ENCODE data around the gene NAXD. TPM values are rescaled to one million over a fixed set of nuclear protein-coding genes. Genes with fewer than 3 reads are reported as not detected.

NAXD gene
- total RNA-seq, 1 experiment from 2014 or later: 32.1 TPM

GRCh38 chr13:110635405-110636002, 20.2 kb downstream of the NAXD start (continued):
- TF ChIP-seq, protein P1, sequence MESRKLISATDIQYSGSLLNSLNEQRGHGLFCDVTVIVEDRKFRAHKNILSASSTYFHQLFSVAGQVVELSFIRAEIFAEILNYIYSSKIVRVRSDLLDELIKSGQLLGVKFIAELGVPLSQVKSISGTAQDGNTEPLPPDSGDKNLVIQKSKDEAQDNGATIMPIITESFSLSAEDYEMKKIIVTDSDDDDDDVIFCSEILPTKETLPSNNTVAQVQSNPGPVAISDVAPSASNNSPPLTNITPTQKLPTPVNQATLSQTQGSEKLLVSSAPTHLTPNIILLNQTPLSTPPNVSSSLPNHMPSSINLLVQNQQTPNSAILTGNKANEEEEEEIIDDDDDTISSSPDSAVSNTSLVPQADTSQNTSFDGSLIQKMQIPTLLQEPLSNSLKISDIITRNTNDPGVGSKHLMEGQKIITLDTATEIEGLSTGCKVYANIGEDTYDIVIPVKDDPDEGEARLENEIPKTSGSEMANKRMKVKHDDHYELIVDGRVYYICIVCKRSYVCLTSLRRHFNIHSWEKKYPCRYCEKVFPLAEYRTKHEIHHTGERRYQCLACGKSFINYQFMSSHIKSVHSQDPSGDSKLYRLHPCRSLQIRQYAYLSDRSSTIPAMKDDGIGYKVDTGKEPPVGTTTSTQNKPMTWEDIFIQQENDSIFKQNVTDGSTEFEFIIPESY (IDR thresholded peaks at IDR 0.05; ENCODE audit: extremely low read depth, insufficient replicate concordance, low read length): no peak
- TF ChIP-seq ELF1 (IDR thresholded peaks at IDR 0.05; ENCODE audit: borderline replicate concordance, low read depth) (no peak), SIN3A (IDR thresholded peaks at IDR 0.05; ENCODE audit: low read depth) (no peak), EZH2 (IDR thresholded peaks at IDR 0.05) (no peak), TCF7L2 (IDR thresholded peaks at IDR 0.05; ENCODE audit: borderline replicate concordance, extremely low read depth, insufficient read depth, insufficient read length) (no peak)

- H3K9me3 ChIP-seq (ENCODE audit: control insufficient read depth in 1 of 2, insufficient read depth in 1 of 2, low read depth in 1 of 2, low read length in 2 of 2): no peaks in the 10 kb centered on the region
- no peak overlapping the region for H3K27ac ChIP-seq (ENCODE audit: low read depth, low read length)
- H3K27me3 ChIP-seq (ENCODE audit: insufficient read depth, low read length): no peaks in the 10 kb centered on the region
- H4K20me1 ChIP-seq (ENCODE audit: insufficient read depth): no peaks in the 10 kb centered on the region
- no peaks in the 10 kb centered on the region for H3K9me2 ChIP-seq (ENCODE audit: insufficient read depth)
- no peak overlapping the region for H2AFZ ChIP-seq (ENCODE audit: low read depth, low read length, poor library complexity, severe bottlenecking)
- no peak for TF ChIP-seq JUND (IDR thresholded peaks at IDR 0.05)
- TF ChIP-seq RAD21 (IDR thresholded peaks at IDR 0.05; ENCODE audit: low read depth): no peak
- no peak for TF ChIP-seq TCF7L2 (IDR thresholded peaks at IDR 0.05; ENCODE audit: borderline replicate concordance, extremely low read depth, insufficient read depth, insufficient read length)
- no peak for TF ChIP-seq REST (IDR thresholded peaks at IDR 0.05; ENCODE audit: low read depth)
- no peak for TF ChIP-seq FOSL1 (IDR thresholded peaks at IDR 0.05; ENCODE audit: low read depth)
- no peak for TF ChIP-seq EZH2phosphoT487 (IDR thresholded peaks at IDR 0.05; ENCODE audit: borderline replicate concordance)
- TF ChIP-seq CTCF (IDR thresholded peaks at IDR 0.05 in 2 of 3, conservative IDR thresholded peaks at IDR 0.05 in 1 of 3; ENCODE audit: borderline replicate concordance in 1 of 3, insufficient read depth in 1 of 3, low read depth in 2 of 3, low read length in 2 of 3): no peak
- no peak for TF ChIP-seq SIN3A (IDR thresholded peaks at IDR 0.05; ENCODE audit: low read depth)
- TF ChIP-seq ELF1 (IDR thresholded peaks at IDR 0.05; ENCODE audit: borderline replicate concordance, low read depth): no peak
- TF ChIP-seq YY1 (IDR thresholded peaks at IDR 0.05; ENCODE audit: extremely low read depth, insufficient replicate concordance, low read depth, low read length): no peak
- no peak for TF ChIP-seq MAX (IDR thresholded peaks at IDR 0.05)
- TF ChIP-seq SP1 (IDR thresholded peaks at IDR 0.05; ENCODE audit: low read depth): no peak
- TF ChIP-seq SRF (IDR thresholded peaks at IDR 0.05; ENCODE audit: low read depth): no peak
- TF ChIP-seq CEBPB (IDR thresholded peaks at IDR 0.05; ENCODE audit: low read depth): no peak
- CTCF ChIA-PET: no interaction called here
- H3K4me1 ChIP-seq (ENCODE audit: control insufficient read depth in 1 of 2, insufficient read depth in 2 of 2, low read length in 2 of 2): peaks cover 0 to 13% of the 10 kb centered on the region in 2 experiments; a peak in 1 of 4 replicates
- no peak overlapping the region for H3K9ac ChIP-seq (ENCODE audit: low read length)
- intact Hi-C loops (cut with micrococcal nuclease): no loop called here
- H3K79me2 ChIP-seq (ENCODE audit: insufficient read depth, low read length): peaks cover 32% of the 10 kb centered on the region
- no peak for DNase-seq (ENCODE audit: low read depth, low spot score)
- H3K4me3 ChIP-seq (replicated peaks in 1 of 2; ENCODE audit: low read depth in 1 of 2, low read length in 2 of 2): no peak overlapping the region
- no TSS peak for BruUV-seq (replicated peaks)
- POLR2A ChIA-PET: no interaction called here
- H3K4me2 ChIP-seq (ENCODE audit: low read length): no peak overlapping the region
- H3K36me3 ChIP-seq (ENCODE audit: control insufficient read depth in 1 of 2, insufficient read depth in 2 of 2, low read length in 2 of 2): peaks cover 20 to 31% of the 10 kb centered on the region in 2 experiments; a peak in 3 of 4 replicates
- no peak for ATAC-seq
- RAD21 ChIA-PET (ENCODE audit: low non-redundant PET in 1 of 2, low total read pairs in 2 of 2, uncharacterized antibody in 2 of 2, unreplicated experiment in 2 of 2): no interaction called here
Measured at GRCh38 chr13:110636053-110636475, 20.7 kb downstream of the NAXD start.

Measured in HCT116 (cell line).